Esophagus muscularis mucosa (tissue), 4 donors: Measurements from ENCODE around the gene ZNF254. TPM values are rescaled to one million over a fixed set of nuclear protein-coding genes. Genes with fewer than 3 reads are reported as not detected.

ENCODE experiments used
- DNase-seq: peaks from one replicate; pipeline ENCODE4 v3.0.0-alpha.2; 2017; ENCODE audit errors: extremely low spot score
- H3K27ac ChIP-seq, 4 donors: fragments of 200-600 bp; sonication (generic); replicated peaks in 1 of 4; 1 replicate in 3 of 4; 2 replicates in 1 of 4; pipeline ENCODE4 v1.5.1; 2016 to 2019; ENCODE audit warnings: mild to moderate bottlenecking in 1 of 4
- H3K27me3 ChIP-seq, 4 donors: fragments of 200-600 bp; sonication (generic); one replicate each; pipeline versions ENCODE4 v1.5.1 to v1.6.0; 2016 to 2019
- H3K36me3 ChIP-seq, 4 donors: fragments of 200-600 bp; sonication (generic); one replicate each; pipeline ENCODE4 v1.5.1; 2016 to 2019
- H3K4me1 ChIP-seq, 4 donors: fragments of 200-600 bp; sonication (generic); one replicate each; pipeline ENCODE4 v1.5.1; 2016 to 2019
- H3K4me3 ChIP-seq, 4 donors: fragments of 200-600 bp; sonication (generic); 1 replicate in 2 of 4; 2 replicates in 2 of 4; pipeline ENCODE4 v1.5.1; 2016 to 2019; ENCODE audit warnings: mild to moderate bottlenecking in 4 of 4, moderate library complexity in 1 of 4
- H3K9me3 ChIP-seq, 4 donors: fragments of 200-600 bp; sonication (generic); 1 replicate in 3 of 4; 2 replicates in 1 of 4; pipeline ENCODE4 v1.5.1; 2016 to 2019
- EP300 ChIP-seq: sonication (generic); formaldehyde crosslinking; IDR thresholded peaks from one replicate; pipeline ENCODE4 v1.6.1; 2017; ENCODE audit warnings: antibody characterized with exemption
- POLR2A ChIP-seq: fragments of 450-650 bp; IDR thresholded peaks from one replicate; pipeline ENCODE4 v1.6.1; 2017; ENCODE audit warnings: antibody characterized with exemption, moderate library complexity, mild to moderate bottlenecking, low read depth
- POLR2AphosphoS5 ChIP-seq, 2 donors: sonication (generic); formaldehyde crosslinking; IDR thresholded peaks; one replicate each; pipeline ENCODE4 v1.6.1; 2017; ENCODE audit warnings: antibody characterized with exemption in 2 of 2
- WGBS: methylation state at CpG from one replicate; pipeline ENCODE4 v1.1.5; 2018; 5-methylcytosine and 5-hydroxymethylcytosine counted together
- intact Hi-C: fragments of 100-400 bp; cut with DNase I; formaldehyde crosslinking; loops from one replicate; pipeline ENCODE4 v1.15.1; 2023
- total RNA-seq, 4 donors: library from RNA; depleted of rRNA; stranded (reverse); fragments of >200 nt; gene quantifications; one replicate each; pipeline versions ENCODE4 v1.1.0 to v1.2.1, GENCODE V29; 2016
- TF ChIP-seq, protein P1 (sequence below), 3 experiments: fragments of 200-600 bp in 2 of 3; fragments of 450-650 bp in 1 of 3; sonication (generic) in 2 of 3; IDR thresholded peaks; one replicate each; pipeline ENCODE4 v1.5.1; 2017 to 2019; ENCODE audit warnings: antibody characterized with exemption in 3 of 3, mild to moderate bottlenecking in 2 of 3, moderate library complexity in 1 of 3

ZNF254 gene
- total RNA-seq, 4 donors from 2014 or later = 8.1 to 13.7 (median 8.8) TPM

DNA sequence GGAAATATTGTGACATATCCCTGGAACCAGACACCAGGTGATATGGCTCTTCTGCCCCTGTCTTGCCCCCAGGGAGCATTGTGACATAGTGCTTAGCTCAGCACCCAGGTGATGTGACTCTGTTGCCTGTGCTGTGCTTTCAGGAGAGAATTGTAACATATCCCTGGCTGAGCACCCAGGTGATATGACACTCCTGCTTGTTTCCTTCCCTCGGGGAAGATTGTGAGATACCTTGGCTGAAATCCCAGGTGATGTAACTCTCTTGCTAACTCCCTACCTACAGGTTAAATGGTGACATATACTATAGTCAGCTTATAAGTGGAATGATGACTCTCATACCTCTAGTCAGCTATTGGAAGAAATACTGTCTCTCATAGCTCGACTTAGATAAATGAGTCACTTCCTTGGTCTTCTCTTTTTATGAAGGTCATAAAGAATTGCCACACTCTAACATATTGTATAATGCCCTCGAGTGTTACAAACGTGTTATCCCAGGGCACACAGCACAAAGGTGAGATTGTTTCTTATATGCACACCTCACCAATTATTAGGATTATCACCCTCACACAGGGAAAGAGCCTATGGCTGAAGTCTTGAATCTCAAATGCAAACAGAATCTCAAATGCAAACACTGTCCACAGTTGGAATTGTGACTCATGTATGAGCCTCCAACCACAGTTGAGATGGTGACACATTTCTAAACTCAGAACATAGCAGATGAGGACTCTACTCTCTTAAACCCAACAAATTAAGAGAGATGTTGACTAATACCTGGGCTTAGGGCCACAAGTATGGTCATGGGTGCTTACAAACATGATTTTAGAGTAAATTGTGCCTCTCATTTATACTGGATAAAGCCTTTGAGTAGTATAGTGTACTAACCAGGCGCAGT lies 32.7 kb upstream of the ZNF254 start:
- peaks cover 55 to 99% (median 88%) of the 10 kb centered on the region in 4 donors for H3K36me3 ChIP-seq
- no peaks in the 10 kb centered on the region for H3K9me3 ChIP-seq
- TF ChIP-seq POLR2AphosphoS5 (IDR thresholded peaks at IDR 0.05) (no peak), POLR2A (no peak), EP300 (no peak)
- TF ChIP-seq, protein P1, sequence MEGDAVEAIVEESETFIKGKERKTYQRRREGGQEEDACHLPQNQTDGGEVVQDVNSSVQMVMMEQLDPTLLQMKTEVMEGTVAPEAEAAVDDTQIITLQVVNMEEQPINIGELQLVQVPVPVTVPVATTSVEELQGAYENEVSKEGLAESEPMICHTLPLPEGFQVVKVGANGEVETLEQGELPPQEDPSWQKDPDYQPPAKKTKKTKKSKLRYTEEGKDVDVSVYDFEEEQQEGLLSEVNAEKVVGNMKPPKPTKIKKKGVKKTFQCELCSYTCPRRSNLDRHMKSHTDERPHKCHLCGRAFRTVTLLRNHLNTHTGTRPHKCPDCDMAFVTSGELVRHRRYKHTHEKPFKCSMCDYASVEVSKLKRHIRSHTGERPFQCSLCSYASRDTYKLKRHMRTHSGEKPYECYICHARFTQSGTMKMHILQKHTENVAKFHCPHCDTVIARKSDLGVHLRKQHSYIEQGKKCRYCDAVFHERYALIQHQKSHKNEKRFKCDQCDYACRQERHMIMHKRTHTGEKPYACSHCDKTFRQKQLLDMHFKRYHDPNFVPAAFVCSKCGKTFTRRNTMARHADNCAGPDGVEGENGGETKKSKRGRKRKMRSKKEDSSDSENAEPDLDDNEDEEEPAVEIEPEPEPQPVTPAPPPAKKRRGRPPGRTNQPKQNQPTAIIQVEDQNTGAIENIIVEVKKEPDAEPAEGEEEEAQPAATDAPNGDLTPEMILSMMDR (IDR thresholded peaks at IDR 0.05) = no peak
- no peaks in the 10 kb centered on the region for H3K27me3 ChIP-seq
- no peak overlapping the region for H3K4me3 ChIP-seq
- 65% methylated on average over 5 of the region's 5 CpGs for WGBS
- intact Hi-C loops = no loop called here
- no peaks in the 10 kb centered on the region for H3K4me1 ChIP-seq
- no peak for DNase-seq
- H3K27ac ChIP-seq = no peak overlapping the region

DNA sequence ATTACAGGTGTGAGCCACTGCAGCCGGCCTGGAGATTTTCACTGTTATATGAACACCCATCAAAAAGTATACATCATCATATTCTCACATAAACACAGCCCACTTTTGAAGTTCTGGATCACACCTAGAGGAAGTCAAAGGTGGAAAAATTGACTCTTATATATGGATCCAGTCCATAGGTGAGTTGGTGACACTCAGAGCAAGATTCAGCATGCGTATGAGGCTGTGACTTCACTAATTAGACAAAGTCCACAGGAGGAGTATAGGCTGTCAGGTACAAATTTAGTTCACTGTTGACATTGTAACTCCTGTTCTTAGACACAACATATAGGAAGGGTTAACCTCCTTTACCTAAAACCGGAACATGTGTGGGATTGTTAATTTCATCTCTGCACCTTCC lies 31.4 kb upstream of the ZNF254 start:
- Histone ChIP-seq H3K4me1 (no peaks in the 10 kb centered on the region), H3K27me3 (no peaks in the 10 kb centered on the region), H3K27ac (no peak overlapping the region), H3K9me3 (no peaks in the 10 kb centered on the region), H3K36me3 (peaks cover 49 to 99% (median 86%) of the 10 kb centered on the region in 4 donors), H3K4me3 (no peak overlapping the region)
- intact Hi-C loops = no loop called here
- TF ChIP-seq POLR2A (no peak), EP300 (no peak), POLR2AphosphoS5 (IDR thresholded peaks at IDR 0.05) (no peak)
- TF ChIP-seq, protein P1 (IDR thresholded peaks at IDR 0.05) = no peak
- no peak for DNase-seq
- 86% methylated on average over 3 of the region's 3 CpGs for WGBS

DNA sequence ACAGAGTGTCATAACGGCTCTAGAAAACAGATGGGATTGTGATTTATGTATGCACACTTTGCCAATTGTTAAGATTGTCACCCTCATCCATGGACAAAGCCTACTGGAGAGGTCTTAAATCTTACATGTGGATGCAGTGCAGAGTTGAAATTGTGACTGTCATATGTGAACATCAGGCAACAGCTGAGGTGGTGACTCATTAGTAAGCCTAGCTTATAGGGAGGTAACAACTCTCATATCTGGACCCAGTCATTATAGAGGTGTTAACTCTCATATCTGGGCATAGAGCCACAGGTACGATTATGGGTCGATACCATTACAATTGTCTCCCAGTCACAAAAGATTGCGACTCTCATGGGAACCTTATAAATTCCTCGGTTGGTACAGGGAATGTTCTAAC lies 29.8 kb upstream of the ZNF254 start:
- TF ChIP-seq POLR2A (no peak), POLR2AphosphoS5 (IDR thresholded peaks at IDR 0.05) (no peak), EP300 (no peak)
- TF ChIP-seq, protein P1 (IDR thresholded peaks at IDR 0.05) = no peak
- Histone ChIP-seq H3K4me3 (no peak overlapping the region), H3K27ac (no peak overlapping the region), H3K4me1 (no peaks in the 10 kb centered on the region), H3K27me3 (no peaks in the 10 kb centered on the region), H3K9me3 (no peaks in the 10 kb centered on the region), H3K36me3 (peaks cover 33 to 97% (median 82%) of the 10 kb centered on the region in 4 donors)
- no peak for DNase-seq
- intact Hi-C loops = no loop called here
- 92% methylated on average over 5 of the region's 5 CpGs for WGBS

DNA sequence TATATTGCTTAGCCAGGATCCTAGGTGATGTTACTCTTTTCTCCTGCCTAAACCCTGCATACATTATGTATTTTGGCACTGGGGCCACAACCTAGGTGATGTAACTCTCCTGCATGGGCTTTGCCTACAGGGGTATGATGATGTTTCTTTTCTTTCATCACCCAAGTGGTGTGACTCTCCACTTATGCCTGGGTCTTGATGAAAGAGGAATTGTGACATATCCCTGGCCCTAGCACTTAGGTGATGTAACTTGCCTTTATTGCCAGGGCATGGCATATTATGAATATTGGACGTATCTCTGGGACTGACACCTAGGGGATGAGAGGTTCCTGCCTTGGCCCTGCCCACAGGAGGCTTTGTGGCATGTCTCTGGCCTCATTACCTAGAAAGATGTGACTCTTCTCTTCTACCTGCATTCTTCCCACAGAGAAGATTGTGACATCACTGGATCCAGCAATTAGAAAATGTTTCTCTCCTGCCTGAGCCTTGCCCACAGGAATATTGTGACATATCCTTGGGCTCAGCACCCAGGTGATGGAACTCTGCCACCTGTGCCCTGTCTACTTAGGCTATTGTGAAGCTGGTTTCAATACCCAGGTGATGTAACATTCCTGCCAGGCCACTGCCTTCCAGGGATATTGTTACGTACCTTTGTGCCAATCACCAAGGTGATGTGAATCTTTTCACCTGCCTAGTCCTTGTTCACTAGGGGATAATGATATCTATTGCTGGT lies 27.3 kb upstream of the ZNF254 start:
- 91% methylated on average over 1 of the region's 2 CpGs for WGBS
- DNase-seq = no peak
- Histone ChIP-seq H3K27me3 (no peaks in the 10 kb centered on the region), H3K4me3 (no peak overlapping the region), H3K27ac (no peak overlapping the region), H3K36me3 (peaks cover 19 to 73% (median 60%) of the 10 kb centered on the region in 4 donors), H3K9me3 (no peaks in the 10 kb centered on the region), H3K4me1 (no peaks in the 10 kb centered on the region)
- TF ChIP-seq POLR2AphosphoS5 (IDR thresholded peaks at IDR 0.05) = no peak
- no peak for TF ChIP-seq EP300
- no peak for TF ChIP-seq POLR2A
- TF ChIP-seq, protein P1 (IDR thresholded peaks at IDR 0.05) = no peak
- intact Hi-C loops = no loop called here
